HG03039 (cell line): ENCODE results near the gene CPS1.

Source experiments
- ATAC-seq: cut with Tn5 transposase; IDR thresholded peaks from one replicate; pipeline ENCODE4 v1.9.1; 2021; ENCODE audit warnings: mild to moderate bottlenecking, moderate library complexity; ENCODE audit not compliant: unreplicated experiment

Gene CPS1

GRCh38 chr2:210673117-210673516 lies 116.7 kb downstream of the CPS1 start:
- no peak for ATAC-seq

- no peak for ATAC-seq
These were observed 119.7 kb downstream of the CPS1 start for GRCh38 chr2:210676067-210676466.

- ATAC-seq = no peak
These were observed 125.1 kb downstream of the CPS1 start for GRCh38 chr2:210681491-210681890.

GRCh38 chr2:210686401-210686800 lies 130.0 kb downstream of the CPS1 start:
- no peak for ATAC-seq

GRCh38 chr2:210687786-210688470 lies 131.5 kb downstream of the CPS1 start:
- ATAC-seq = no peak

GRCh38 chr2:210707900-210708299 lies 151.5 kb downstream of the CPS1 start:
- no peak for ATAC-seq

- ATAC-seq = no peak
These were observed 156.7 kb downstream of the CPS1 start for GRCh38 chr2:210713122-210713521.

- ATAC-seq = no peak
These were observed 159.2 kb downstream of the CPS1 start for GRCh38 chr2:210715560-210716082.

GRCh38 chr2:210718503-210718902 lies 162.1 kb downstream of the CPS1 start:
- ATAC-seq = no peak

- no peak for ATAC-seq
These were observed 165.7 kb downstream of the CPS1 start for GRCh38 chr2:210722092-210722491.

- no peak for ATAC-seq
These were observed 171.2 kb downstream of the CPS1 start for GRCh38 chr2:210727549-210727948.
